ENCODE measurements around the gene THOC5. TPM values are rescaled to one million over a fixed set of nuclear protein-coding genes. Genes with fewer than 3 reads are reported as not detected.
A peak's percentile ranks its signal among the peaks of the same experiment; 100 is the strongest.
"Not testable (repeated sequence)": the region's sequence is repeated elsewhere in the genome, so short reads cannot be mapped to it uniquely, and the experiment has no call there.

Gene THOC5
- polyA plus RNA-seq (2013, experiment 1 of 2; ENCODE audit: insufficient read length) = 54.6 TPM
- polyA plus RNA-seq (2013, experiment 2 of 2; ENCODE audit: insufficient read length) = 55.2 TPM

GRCh38 chr22:29553351-29554224, at the start of gene THOC5:
THOC5 (minus strand) TSS chr22:29553757; CDS start chr22:29549147, 4,610 bp downstream.
- peak; percentile 95 for DNase-seq

DNA sequence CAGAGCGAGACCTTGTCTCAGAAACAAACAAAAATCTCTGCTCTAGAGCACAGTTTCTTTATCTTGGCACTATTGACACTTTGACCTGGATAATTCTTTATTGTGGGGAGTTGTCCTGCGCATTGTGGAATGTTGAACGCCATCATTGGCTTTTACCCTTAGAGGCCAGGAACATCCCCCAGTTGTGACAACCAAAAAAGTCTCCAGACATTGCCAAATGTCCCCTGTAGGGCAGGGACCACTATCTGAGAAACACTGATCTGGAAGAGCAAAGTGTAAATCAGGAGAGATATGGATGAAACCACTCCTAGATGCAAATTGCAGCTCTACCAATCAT, 45.1 kb upstream of the THOC5 start:
- DNase-seq = no peak

- DNase-seq = not testable (repeated sequence)
Measured at GRCh38 chr22:29597871-29598683, 44.5 kb upstream of the THOC5 start.

- no peak for DNase-seq
Measured at GRCh38 chr22:29596408-29596807, 42.9 kb upstream of the THOC5 start.

DNA sequence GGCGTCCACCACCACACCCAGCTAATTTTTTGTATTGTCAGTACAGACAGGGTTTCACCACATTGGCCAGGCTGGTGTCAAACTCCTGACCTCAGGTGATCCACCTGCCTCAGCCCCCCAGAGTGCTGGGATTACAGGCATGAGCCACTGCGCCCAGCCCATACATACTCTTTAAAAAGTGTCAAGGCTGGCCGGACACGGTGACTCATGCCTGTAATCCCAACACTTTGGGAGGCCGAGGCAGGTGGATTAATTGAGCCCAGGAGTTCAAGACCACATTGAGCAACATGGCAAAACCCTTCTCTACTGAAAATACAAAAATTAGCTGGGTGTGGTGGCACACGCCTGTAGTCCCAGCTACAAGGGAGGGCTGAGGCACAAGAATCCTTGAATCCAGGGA, 40.9 kb upstream of the THOC5 start:
- DNase-seq = not testable (repeated sequence)

DNA sequence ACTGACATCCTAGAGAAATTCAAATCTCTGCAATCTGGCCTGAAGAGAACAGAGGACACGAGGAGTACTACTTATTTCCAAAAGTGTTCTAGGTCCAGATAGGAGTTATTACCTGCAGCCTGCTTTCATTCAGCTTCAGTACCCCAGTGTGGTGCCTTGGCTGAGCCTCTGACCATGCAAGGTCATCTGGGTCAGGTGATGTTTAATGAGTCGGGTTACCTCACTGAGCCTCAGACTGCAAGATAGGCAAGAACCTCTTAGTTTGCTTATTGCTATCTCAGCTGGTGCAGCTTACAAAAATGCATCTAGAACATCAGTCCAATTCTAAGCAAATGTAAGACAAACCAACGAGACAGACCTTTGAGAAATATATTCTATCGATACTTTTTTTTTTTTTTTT, 40.4 kb upstream of the THOC5 start:
- no peak for DNase-seq

- DNase-seq = peak; percentile 79
Measured at GRCh38 chr22:29587938-29588699, 34.6 kb upstream of the THOC5 start.

- DNase-seq = not testable (repeated sequence)
Measured at GRCh38 chr22:29586193-29586705, 32.7 kb upstream of the THOC5 start.

DNA sequence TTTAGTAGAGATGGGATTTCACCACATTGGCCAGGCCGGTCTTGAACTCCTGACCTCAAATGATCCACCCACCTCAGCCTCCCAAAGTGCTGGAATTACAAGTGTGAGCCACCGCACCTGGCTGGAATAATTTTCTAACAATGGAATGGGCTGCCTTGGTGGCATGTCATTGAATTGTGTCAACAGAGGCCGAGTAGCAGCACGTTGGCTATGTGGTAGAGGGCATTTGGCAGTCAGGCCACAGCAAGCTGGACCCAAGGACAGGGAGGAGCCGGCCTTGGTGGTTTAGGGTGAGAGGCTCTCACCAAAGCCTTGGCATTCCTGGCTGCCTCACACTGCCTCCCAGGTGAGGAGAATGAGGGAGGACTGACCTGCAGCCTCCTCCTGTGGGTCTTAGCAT, 31.4 kb upstream of the THOC5 start:
- no peak for DNase-seq

DNA sequence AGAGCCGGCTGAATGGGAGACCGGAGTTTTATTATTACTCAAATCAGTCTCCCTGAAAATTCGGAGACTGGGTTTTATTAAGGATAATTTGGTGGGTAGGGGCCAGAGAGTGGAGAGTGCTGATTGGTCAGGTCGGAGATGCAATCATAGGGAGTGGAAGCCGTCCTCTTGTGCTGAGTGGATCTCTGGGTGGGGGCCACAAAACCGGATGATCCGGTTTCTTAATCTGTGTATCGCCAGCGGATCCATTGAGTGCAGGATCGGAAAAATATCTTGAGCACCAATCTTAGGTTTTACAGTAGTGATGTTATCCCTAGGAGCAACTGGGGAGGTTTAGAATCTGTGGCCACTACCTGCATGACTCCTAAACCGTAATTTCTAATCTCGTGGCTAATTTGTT, 28.2 kb upstream of the THOC5 start:
- no peak for DNase-seq

DNA sequence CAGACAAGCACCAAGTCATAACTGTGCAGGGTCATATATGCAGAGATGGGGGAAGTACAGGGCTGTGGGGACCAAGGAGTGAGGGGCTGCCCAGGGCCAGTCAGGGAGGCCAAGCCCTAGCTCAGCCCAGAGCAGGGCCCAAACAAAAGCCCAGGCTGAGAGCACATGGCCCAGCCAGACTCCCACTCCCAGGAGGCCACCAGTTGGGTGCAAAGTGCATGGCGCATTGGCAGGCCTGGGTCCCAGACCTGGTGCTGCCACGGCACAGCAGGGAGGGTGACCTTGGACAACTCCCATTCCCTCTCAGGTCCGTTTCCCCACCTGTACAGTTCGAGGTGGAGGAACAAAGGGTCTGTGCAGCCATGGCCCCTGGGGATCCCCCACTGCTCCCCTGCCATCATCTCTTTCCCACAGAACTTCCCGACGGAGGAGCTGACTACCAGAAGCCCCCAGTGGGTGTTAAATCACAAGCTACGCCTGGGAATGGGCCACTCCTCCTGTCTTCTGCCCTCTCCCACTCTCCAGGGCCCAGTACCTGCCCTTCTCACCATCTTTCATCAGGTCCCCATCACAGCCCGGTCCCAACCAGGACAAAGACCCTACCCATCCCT, 26.7 kb upstream of the THOC5 start:
- no peak for DNase-seq

- no peak for DNase-seq
Measured at GRCh38 chr22:29578462-29579200, 25.1 kb upstream of the THOC5 start.

GRCh38 chr22:29574762-29575450, 21.3 kb upstream of the THOC5 start:
- DNase-seq = no peak

- DNase-seq = no peak
Measured at GRCh38 chr22:29570912-29571549, 17.5 kb upstream of the THOC5 start.

- no peak for DNase-seq
Measured at GRCh38 chr22:29570456-29570855, 16.9 kb upstream of the THOC5 start.

DNA sequence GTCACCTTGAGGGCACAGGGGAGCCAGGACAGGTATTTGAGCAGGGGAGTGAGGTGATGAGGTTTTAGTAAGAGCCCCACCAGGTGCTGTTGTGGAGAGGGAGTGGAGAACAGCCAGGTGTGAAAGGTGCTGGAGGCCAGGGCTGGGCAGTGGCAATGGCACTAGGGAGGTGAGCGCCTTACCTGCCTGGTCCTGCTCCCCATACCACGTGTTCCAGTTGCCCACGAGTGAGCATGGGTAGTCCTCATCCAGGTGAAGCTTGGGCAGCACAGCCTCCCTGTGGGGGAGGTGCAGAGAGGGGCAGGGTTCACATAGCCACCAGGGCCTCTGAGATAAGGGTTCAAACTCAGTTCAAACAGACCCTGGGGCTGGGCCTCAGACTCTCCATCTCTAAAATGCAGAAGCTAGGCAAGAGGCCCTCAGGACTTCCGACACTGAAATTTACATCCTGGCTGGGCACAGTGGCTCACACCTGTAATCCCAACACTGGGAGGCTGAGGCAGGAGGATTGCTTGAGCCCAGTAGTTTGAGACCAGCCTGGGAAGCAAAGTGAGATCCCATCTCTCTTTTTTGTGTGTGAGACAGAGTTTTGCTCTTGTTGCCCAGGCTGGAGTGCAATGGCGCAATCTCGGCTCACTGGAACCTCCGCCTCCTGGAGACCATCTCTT, 15.6 kb upstream of the THOC5 start:
- DNase-seq = no peak

GRCh38 chr22:29567338-29567737, 13.8 kb upstream of the THOC5 start:
- DNase-seq = no peak

DNA sequence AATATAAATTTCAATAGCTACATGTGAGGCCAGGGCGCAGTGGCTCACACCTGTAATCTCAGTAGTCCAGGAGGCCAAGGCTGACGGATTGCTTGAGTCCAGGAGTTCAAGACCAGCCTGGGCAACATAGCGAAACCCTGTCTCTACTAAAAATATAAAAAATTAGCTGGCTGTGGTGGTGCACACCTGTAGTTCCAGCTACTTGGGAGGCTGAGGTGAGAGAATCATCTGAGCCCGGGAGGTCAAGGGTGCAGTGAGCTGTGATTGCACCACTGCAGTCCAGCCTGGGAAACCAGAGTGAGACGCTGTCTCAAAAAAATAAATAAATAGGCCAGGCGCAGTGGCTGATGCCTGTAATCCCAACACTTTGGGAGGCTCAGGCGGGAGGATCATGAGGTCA, 13.0 kb upstream of the THOC5 start:
- DNase-seq = not testable (repeated sequence)

DNA sequence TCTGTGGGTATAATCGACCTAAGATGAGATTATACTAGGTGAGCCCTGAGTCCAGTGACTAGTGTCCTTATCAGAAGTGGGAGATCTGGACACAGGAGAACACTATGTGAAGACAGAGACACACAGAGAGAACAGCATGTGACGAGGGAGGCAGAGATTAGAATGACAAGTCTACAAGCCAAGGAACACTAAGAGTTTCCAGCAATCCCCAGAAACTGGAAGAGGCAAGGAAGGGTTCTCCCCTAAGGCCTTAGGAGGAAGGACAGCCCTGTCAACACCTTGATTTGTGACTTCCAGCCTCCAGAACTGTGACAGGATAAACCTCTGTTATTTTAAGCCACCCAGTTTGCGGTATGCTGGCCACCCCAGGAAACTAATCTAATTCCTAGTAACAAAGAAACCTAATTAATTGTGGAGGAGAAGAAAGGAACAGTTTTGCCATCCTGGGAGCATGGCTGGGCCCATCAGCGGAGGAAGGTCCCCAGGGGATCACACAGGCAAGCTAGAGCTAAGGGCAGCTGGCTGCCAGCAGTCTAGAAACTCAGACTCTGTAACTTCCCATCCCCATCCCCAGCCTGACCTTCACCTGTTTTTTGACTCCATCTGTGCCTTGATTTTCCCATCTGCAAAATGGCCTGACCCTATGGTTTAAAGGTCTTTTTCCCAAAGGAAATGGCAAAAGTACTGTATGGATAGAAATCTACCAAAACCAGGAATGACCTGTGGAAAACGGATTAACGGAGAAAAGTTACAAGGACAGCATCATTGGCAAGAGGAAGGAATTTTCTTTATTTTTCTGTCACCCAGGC, 10.3 kb upstream of the THOC5 start:
- DNase-seq = no peak

Measured in fibroblast of skin of abdomen (primary cell).